NT2/D1 (cell line): ENCODE results near the gene TSPAN5.

Experiments used
- DNase-seq: peaks from one replicate; pipeline ENCODE4 v3.0.0-alpha.2; 2011; ENCODE audit warnings: low read depth, low spot score
- H3K27me3 ChIP-seq: 2 replicates; pipeline ENCODE4 v1.6.0; 2011; ENCODE audit warnings: mild to moderate bottlenecking; ENCODE audit not compliant: insufficient read length, insufficient read depth
- H3K36me3 ChIP-seq: 2 replicates; pipeline ENCODE4 v1.6.1; 2011; ENCODE audit warnings: mild to moderate bottlenecking, low read length, mixed read lengths; ENCODE audit not compliant: insufficient read depth, insufficient read length
- H3K4me1 ChIP-seq: 2 replicates; pipeline ENCODE4 v1.5.1; 2011; ENCODE audit not compliant: insufficient read depth, insufficient read length
- H3K4me3 ChIP-seq: 2 replicates; pipeline ENCODE4 v1.5.1; 2011; ENCODE audit warnings: low read depth; ENCODE audit not compliant: insufficient read length
- H3K9ac ChIP-seq: 2 replicates; pipeline ENCODE4 v1.6.0; 2011; ENCODE audit warnings: low read depth; ENCODE audit not compliant: insufficient read length
- H3K9me3 ChIP-seq: 2 replicates; pipeline ENCODE4 v1.5.1; 2011; ENCODE audit warnings: mild to moderate bottlenecking, low read length; ENCODE audit not compliant: insufficient read depth
- SUZ12 ChIP-seq: IDR thresholded peaks from 2 replicates; pipeline ENCODE4 v1.6.1; 2011; ENCODE audit not compliant: insufficient read length, insufficient read depth; ENCODE audit errors: extremely low read depth
- YY1 ChIP-seq: IDR thresholded peaks from 2 replicates; pipeline ENCODE4 v1.6.1; 2011; ENCODE audit not compliant: insufficient read length, insufficient read depth
- ZNF274 ChIP-seq: IDR thresholded peaks from 2 replicates; pipeline ENCODE4 v1.6.1; 2011; ENCODE audit warnings: mild to moderate bottlenecking, low read depth, low read length

TSPAN5 gene

GRCh38 chr4:98661371-98662054, 3.1 kb upstream of the TSPAN5 start:
- no peak for DNase-seq
- Histone ChIP-seq H3K4me1 (peaks cover 5% of the 10 kb centered on the region), H3K9me3 (peaks cover 17% of the 10 kb centered on the region; the same call in 1 of the 2 replicates), H3K27me3 (peaks cover 47% of the 10 kb centered on the region), H3K4me3 (no peak overlapping the region), H3K9ac (no peak overlapping the region), H3K36me3 (no peaks in the 10 kb centered on the region)
- TF ChIP-seq YY1 (no peak), ZNF274 (no peak), SUZ12 (no peak)

- H3K4me1 ChIP-seq: peaks cover 5% of the 10 kb centered on the region
Observed at GRCh38 chr4:98659741-98660462, 1.5 kb upstream of the TSPAN5 start.

DNA sequence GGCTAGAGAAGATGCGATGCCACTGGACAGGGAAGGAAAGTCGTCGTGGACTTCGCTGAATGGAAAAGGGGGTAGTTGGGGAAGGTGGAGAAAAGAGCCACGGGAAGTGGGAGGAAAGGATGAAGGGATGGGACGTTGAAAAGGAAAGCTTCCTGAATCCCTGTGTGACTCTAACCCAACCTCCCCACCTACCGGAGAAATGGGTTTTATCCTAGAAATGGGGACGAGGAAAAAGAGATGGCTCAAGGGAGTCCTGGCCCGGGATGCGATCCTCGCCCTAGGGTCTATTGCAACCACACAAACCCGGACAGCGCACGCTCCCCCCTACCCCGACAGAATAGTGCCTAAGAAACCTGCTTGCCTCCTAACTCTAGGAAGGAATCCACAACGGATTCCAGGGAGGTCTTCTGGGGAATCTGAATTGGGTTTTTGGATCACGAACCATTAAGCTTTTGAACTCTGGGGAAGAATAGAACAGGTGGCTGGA, 738 bp upstream of the TSPAN5 start:
- Histone ChIP-seq H3K9me3 (no peaks in the 10 kb centered on the region), H3K27me3 (peaks cover 53% of the 10 kb centered on the region), H3K4me1 (peaks cover 5% of the 10 kb centered on the region), H3K4me3 (peak overlapping the region; percentile 66), H3K9ac (peak overlapping the region; percentile 81), H3K36me3 (no peaks in the 10 kb centered on the region)
- peak; percentile 13 for DNase-seq
- TF ChIP-seq ZNF274 (no peak), SUZ12 (no peak), YY1 (no peak)

More at GRCh38 chr4:98659741-98660462, 1.5 kb upstream of the TSPAN5 start:
- no peak for DNase-seq
- Histone ChIP-seq H3K4me3 (no peak overlapping the region), H3K9me3 (peaks cover 4% of the 10 kb centered on the region; the same call in 1 of the 2 replicates), H3K36me3 (no peaks in the 10 kb centered on the region), H3K9ac (no peak overlapping the region), H3K27me3 (peaks cover 53% of the 10 kb centered on the region)
- TF ChIP-seq YY1: no peak
- no peak for TF ChIP-seq ZNF274
- no peak for TF ChIP-seq SUZ12

- Histone ChIP-seq H3K9ac (peak overlapping the region; percentile 82), H3K27me3 (peaks cover 53% of the 10 kb centered on the region), H3K4me3 (peak overlapping the region; percentile 64), H3K36me3 (no peaks in the 10 kb centered on the region), H3K4me1 (no peaks in the 10 kb centered on the region), H3K9me3 (no peaks in the 10 kb centered on the region)
- TF ChIP-seq ZNF274 (no peak), SUZ12 (no peak), YY1 (no peak)
- peak; percentile 5 for DNase-seq
Observed at GRCh38 chr4:98657531-98658286, 702 bp downstream of the TSPAN5 start.

DNA sequence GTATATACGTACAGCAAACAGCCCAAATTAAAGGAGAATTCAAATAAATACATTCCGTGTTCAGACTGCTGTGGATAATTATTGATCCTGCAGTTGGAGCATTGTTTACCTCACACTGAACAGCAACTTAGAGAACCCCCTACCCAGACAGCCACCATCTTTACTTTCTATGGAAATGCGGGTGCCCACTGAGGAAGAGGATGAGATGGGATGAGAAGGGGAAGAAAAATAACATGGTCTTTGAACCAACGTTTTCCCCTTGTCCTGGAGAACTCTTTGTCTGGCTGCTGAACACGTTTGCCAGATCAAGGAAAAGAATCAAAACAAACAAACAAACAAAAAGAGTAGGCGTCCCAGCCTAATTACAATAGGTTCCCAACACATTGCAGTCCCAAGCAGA, 1.5 kb downstream of the TSPAN5 start:
- no peak for DNase-seq
- TF ChIP-seq YY1: no peak
- H3K36me3 ChIP-seq: no peaks in the 10 kb centered on the region
- no peaks in the 10 kb centered on the region for H3K4me1 ChIP-seq
- H3K9ac ChIP-seq: no peak overlapping the region
- no peaks in the 10 kb centered on the region for H3K9me3 ChIP-seq
- H3K27me3 ChIP-seq: peaks cover 53% of the 10 kb centered on the region
- H3K4me3 ChIP-seq: no peak overlapping the region

DNA sequence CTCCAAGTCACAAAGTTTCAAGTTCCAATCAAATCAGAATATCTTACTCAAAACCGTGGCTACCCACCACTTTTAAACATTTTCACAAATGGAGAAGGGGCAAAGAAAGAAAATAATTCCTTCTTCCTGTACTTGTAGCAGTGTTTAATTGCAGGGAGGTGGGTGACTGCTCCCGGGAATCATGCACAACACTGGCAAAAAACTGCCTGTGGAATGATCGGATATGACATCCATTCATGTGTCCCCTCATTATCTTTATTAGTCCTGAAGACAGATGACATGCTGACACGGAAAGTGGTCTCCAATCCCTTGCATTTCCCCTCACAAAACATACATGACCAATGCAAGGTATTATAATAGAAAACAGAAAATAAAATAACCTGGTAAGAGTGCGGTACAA, 2.0 kb downstream of the TSPAN5 start:
- Histone ChIP-seq H3K4me1 (no peaks in the 10 kb centered on the region), H3K9ac (no peak overlapping the region), H3K9me3 (no peaks in the 10 kb centered on the region), H3K27me3 (peaks cover 50% of the 10 kb centered on the region), H3K4me3 (no peak overlapping the region), H3K36me3 (no peaks in the 10 kb centered on the region)
- TF ChIP-seq ZNF274 (no peak), YY1 (no peak), SUZ12 (no peak)
- no peak for DNase-seq
